Testis (tissue), 3 donors: ENCODE data around the gene PIGU. TPM values are rescaled to one million over a fixed set of nuclear protein-coding genes. Genes with fewer than 3 reads are reported as not detected.
"Not testable (repeated sequence)": the region's sequence is repeated elsewhere in the genome, so short reads cannot be mapped to it uniquely, and the experiment has no call there.

Source experiments
- DNase-seq: peaks from one replicate; pipeline ENCODE4 v3.0.0-alpha.2; 2019
- H3K27ac ChIP-seq, 2 donors: fragments of 200-600 bp; sonication (generic); one replicate each; pipeline ENCODE4 v1.5.1; 2019
- H3K27me3 ChIP-seq: fragments of 200-600 bp; sonication (generic); one replicate; pipeline ENCODE4 v1.5.1; 2019
- H3K36me3 ChIP-seq: fragments of 200-600 bp; sonication (generic); one replicate; pipeline ENCODE4 v1.5.1; 2017; ENCODE audit warnings: low read depth; ENCODE audit errors: missing control alignments
- H3K4me1 ChIP-seq: fragments of 200-600 bp; sonication (generic); one replicate; pipeline ENCODE4 v1.5.1; 2019
- H3K4me3 ChIP-seq, 2 donors: fragments of 200-600 bp; sonication (generic); one replicate each; pipeline ENCODE4 v1.5.1; 2017 to 2019
- H3K9me3 ChIP-seq: fragments of 200-600 bp; sonication (generic); one replicate; pipeline ENCODE4 v1.5.1; 2017
- POLR2A ChIP-seq: fragments of 450-650 bp; IDR thresholded peaks from one replicate; pipeline ENCODE4 v1.6.1; 2017; ENCODE audit warnings: antibody characterized with exemption, mild to moderate bottlenecking, moderate library complexity
- WGBS, 2 donors: methylation state at CpG; one replicate each; pipeline ENCODE4 v1.1.5; 2018; 5-methylcytosine and 5-hydroxymethylcytosine counted together
- intact Hi-C: fragments of 100-400 bp; cut with DNase I; formaldehyde crosslinking; loops from one replicate; pipeline ENCODE4 v1.15.1; 2023; ENCODE audit warnings: low total_unique reads
- polyA plus RNA-seq: library from polyadenylated mRNA; stranded (reverse); fragments of 350-450 nt; fragmentation: Illumina TruSeq; extraction: RNeasy Lipid Tissue Mini Kit (QIAGEN cat#74804); gene quantifications from one replicate; pipeline ENCODE4 v1.2.3, GENCODE V29; 2014; ENCODE audit warnings: low read depth, low replicate concordance; ENCODE audit not compliant: insufficient read depth
- total RNA-seq, 2 donors: library from RNA; depleted of rRNA; stranded (reverse); fragments of >200 nt; gene quantifications; one replicate each; pipeline ENCODE4 v1.2.3, GENCODE V29; 2016
- TF ChIP-seq, protein P1 (sequence below), 3 experiments: fragments of 450-650 bp in 2 of 3; fragments of 200-600 bp in 1 of 3; sonication (generic) in 1 of 3; IDR thresholded peaks; one replicate each; pipeline ENCODE4 v1.5.1; 2016 to 2019; ENCODE audit warnings: antibody characterized with exemption in 3 of 3, mild to moderate bottlenecking in 2 of 3, moderate library complexity in 1 of 3

The PIGU gene
- total and polyA plus RNA-seq, 3 donors from 2014 or later: 35.0 to 48.9 (median 35.7) TPM

DNA sequence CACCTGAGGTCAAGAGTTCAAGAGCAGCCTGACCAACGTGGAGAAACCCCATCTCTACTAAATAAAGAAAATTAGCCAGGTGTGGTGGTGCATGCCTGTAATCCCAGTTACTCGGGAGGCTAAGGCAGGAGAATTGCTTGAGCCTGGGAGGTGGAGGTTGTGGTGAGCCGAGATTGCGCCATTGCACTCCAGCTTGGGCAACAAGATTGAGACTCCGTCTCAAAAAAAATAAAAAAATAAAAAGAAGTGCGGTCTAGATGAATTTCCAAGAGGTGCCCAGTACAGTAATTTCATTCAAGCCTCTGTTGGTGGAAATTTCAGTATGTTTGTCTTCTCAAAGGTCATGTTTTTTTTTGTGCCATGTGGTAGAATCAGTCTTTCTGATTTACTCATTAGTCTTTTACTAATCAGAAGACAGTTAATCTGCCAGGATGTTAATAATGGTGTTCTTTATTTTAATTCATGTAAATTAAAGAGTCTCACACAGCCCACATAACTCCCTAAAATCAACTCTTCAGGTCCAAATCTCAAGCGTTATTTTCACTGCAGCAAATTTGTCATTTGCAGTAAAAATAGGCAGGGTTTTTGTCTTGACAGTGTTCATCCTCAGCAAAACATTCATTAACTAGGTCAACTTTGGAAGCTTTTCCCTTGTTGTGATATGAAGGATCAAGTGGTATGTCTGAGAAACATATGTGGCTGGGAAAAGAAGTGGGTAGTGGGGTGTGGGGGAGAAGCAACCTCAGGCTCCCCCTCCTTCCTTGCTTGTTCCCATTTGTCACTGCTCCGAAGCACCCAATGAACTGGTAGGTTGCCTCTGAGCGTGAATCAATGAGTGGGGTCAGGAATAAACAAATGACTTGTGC, 40.6 kb upstream of the PIGU start:
- TF ChIP-seq, protein P1, sequence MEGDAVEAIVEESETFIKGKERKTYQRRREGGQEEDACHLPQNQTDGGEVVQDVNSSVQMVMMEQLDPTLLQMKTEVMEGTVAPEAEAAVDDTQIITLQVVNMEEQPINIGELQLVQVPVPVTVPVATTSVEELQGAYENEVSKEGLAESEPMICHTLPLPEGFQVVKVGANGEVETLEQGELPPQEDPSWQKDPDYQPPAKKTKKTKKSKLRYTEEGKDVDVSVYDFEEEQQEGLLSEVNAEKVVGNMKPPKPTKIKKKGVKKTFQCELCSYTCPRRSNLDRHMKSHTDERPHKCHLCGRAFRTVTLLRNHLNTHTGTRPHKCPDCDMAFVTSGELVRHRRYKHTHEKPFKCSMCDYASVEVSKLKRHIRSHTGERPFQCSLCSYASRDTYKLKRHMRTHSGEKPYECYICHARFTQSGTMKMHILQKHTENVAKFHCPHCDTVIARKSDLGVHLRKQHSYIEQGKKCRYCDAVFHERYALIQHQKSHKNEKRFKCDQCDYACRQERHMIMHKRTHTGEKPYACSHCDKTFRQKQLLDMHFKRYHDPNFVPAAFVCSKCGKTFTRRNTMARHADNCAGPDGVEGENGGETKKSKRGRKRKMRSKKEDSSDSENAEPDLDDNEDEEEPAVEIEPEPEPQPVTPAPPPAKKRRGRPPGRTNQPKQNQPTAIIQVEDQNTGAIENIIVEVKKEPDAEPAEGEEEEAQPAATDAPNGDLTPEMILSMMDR (IDR thresholded peaks at IDR 0.05): no peak
- no peak for TF ChIP-seq POLR2A
- Histone ChIP-seq H3K9me3 (no peaks in the 10 kb centered on the region), H3K27ac (no peak overlapping the region), H3K4me1 (peaks cover 6% of the 10 kb centered on the region), H3K4me3 (no peak overlapping the region), H3K36me3 (no peaks in the 10 kb centered on the region), H3K27me3 (no peaks in the 10 kb centered on the region)
- intact Hi-C loops: no loop called here
- no peak for DNase-seq
- 87 to 90% methylated on average over 9 of the region's 9 CpGs for WGBS, 2 donors

DNA sequence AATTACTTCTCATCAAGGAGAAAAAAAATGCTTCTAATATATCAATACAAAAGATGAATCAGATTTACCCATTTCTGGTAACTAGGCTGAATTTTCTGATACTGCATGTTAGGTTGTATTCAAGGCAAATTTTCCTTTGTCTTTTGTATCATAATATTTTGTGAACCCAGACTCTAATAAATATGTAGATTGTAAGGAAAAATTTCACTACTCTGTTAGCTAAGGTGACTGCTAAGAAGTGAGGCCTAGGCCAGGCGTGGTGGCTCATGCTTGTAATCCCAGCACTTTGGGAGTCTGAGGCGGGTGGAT, 40.0 kb upstream of the PIGU start:
- Histone ChIP-seq H3K36me3 (no peaks in the 10 kb centered on the region), H3K4me1 (peaks cover 6% of the 10 kb centered on the region), H3K9me3 (no peaks in the 10 kb centered on the region), H3K27ac (no peak overlapping the region), H3K27me3 (no peaks in the 10 kb centered on the region), H3K4me3 (no peak overlapping the region)
- TF ChIP-seq POLR2A: no peak
- TF ChIP-seq, protein P1 (IDR thresholded peaks at IDR 0.05): no peak
- DNase-seq: no peak
- 92 to 97% methylated on average over 2 of the region's 2 CpGs for WGBS, 2 donors
- intact Hi-C loops: no loop called here

DNA sequence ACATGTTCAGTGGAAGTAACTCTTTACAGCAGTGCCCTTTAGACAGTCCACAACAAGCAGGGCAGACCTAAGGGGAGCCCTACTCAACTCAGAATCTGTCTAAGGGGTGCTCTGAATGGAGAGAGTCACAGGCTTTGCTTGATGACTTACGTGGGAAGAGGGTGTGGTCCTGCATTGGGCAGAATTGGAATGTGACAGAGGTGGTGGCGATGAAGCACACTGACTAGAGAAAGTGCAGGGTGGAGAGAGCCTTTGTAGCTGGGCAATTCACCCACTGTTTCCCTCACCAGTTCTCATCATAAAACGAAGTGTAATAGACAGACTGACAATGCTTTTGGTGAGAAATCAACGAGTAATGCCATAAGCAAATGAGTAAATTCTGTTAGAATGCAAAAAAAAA, 38.5 kb upstream of the PIGU start:
- H3K4me3 ChIP-seq: no peak overlapping the region
- H3K36me3 ChIP-seq: no peaks in the 10 kb centered on the region

DNA sequence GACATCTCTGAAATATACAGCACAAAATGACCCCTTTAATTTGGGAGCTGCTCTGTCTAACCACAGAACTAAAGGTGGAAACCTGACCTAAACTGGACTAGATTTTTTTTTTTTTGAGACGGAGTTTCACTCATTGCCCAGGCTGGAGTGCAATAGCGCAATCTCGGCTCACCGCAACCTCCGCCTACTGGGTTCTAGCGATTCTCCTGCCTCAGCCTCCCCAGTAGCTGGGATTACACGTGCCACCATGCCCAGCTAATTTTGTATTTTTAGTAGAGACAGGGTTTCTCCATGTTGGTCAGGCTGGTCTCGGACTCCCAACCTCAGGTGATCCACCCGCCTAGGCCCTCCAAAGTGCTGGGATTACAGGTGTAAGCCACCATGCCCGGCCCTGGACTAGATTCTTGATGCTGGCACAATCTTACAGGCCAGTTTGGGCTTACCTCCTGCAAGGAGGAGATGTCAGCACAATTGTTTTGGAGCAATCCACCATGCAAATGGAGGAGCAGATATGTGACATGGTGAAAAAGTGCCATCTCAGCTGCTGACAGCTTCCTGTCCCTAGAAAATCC, 37.1 kb upstream of the PIGU start:
- H3K4me3 ChIP-seq, H3K27ac ChIP-seq, H3K9me3 ChIP-seq, H3K27me3 ChIP-seq, intact Hi-C loops, DNase-seq, H3K36me3 ChIP-seq: not testable (repeated sequence)
- 92 to 95% methylated on average over 10 of the region's 10 CpGs for WGBS, 2 donors
- H3K4me1 ChIP-seq: peaks cover 11% of the 10 kb centered on the region

More for the DNA sequence above, 38.5 kb upstream of the PIGU start:
- Histone ChIP-seq H3K4me1 (peaks cover 10% of the 10 kb centered on the region), H3K9me3 (no peaks in the 10 kb centered on the region), H3K27me3 (no peaks in the 10 kb centered on the region), H3K27ac (no peak overlapping the region)
- TF ChIP-seq, protein P1 (IDR thresholded peaks at IDR 0.05): no peak
- no peak for TF ChIP-seq POLR2A
- 95% methylated on average over 4 of the region's 4 CpGs for WGBS, 2 donors
- no peak for DNase-seq
- intact Hi-C loops: no loop called here

DNA sequence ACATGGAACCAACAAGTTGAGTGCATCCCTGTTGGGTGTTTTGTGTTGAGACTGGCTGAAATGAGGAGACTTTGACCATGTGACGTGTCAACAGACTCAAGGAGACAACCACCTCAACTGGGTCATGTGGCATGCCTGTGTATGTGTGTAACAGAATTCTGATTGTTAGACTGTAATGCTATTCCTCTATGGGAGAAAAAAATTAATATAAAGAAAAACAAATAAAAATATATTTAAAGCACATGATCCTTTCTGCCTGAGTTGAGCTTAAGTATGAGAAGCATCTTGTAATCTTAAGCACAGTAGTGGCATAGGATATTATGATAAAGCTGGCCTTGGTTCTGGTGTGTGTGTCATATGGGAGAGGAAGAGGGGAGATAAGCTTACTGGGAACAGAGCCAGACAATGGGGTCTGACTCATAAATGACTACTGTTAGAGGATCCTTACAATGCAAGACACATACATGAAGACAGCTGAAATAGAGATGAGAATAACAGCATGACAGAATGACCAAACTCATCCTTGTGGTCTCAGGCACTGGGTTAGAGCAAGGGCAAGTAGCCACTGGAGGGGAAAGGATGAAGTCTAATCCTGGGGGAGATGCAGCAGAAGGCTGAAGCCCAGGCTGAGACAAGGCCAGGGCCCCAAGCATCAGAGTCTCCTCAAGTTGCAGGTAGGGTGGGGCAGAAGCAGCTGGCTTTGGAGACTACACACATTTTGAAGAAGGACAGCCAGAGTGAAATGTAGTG, 36.5 kb upstream of the PIGU start:
- DNase-seq: peak; percentile 28
- H3K4me1 ChIP-seq: peaks cover 11% of the 10 kb centered on the region
- 83 to 89% methylated on average over 1 of the region's 1 CpG for WGBS, 2 donors
- H3K27ac ChIP-seq: no peak overlapping the region
- intact Hi-C loops: no loop called here
- no peaks in the 10 kb centered on the region for H3K36me3 ChIP-seq
- TF ChIP-seq POLR2A: no peak
- TF ChIP-seq, protein P1 (IDR thresholded peaks at IDR 0.05): no peak
- no peaks in the 10 kb centered on the region for H3K9me3 ChIP-seq
- no peaks in the 10 kb centered on the region for H3K27me3 ChIP-seq
- no peak overlapping the region for H3K4me3 ChIP-seq
